Stimulated activated effector memory CD8-positive, alpha-beta T cell treated with anti-CD3 and anti-CD28 coated beads, Interleukin-12 subunit alpha, Interleukin-12 subunit beta, amount 100 ng/mL, for 72 hours (primary cell): Measurements from ENCODE around the gene TMEM213.

Experiments
- ATAC-seq: fragments of 150-1000 bp; cut with Tn5 transposase; 2 replicates; pipeline ENCODE4 v1.10.0; 2021
- DNase-seq, 2 donors: peaks; one replicate each; pipeline ENCODE4 v3.0.0; 2021 to 2022; ENCODE audit warnings: low spot score in 2 of 2
- H3K27ac Mint-ChIP-seq: one replicate; pipeline ENCODE4 v1.8.0; 2022; ENCODE audit warnings: mild to moderate bottlenecking, mixed read lengths
- H3K36me3 Mint-ChIP-seq: one replicate; pipeline ENCODE4 v1.8.0; 2022; ENCODE audit warnings: mild to moderate bottlenecking, mixed read lengths
- H3K4me1 Mint-ChIP-seq: one replicate; pipeline ENCODE4 v1.8.0; 2022; ENCODE audit warnings: mixed read lengths
- H3K4me3 Mint-ChIP-seq: one replicate; pipeline ENCODE4 v1.8.0; 2022; ENCODE audit warnings: mild to moderate bottlenecking, mixed read lengths
- H3K9me3 Mint-ChIP-seq: one replicate; pipeline ENCODE4 v1.8.0; 2022; ENCODE audit warnings: mixed read lengths

TMEM213 gene

DNA sequence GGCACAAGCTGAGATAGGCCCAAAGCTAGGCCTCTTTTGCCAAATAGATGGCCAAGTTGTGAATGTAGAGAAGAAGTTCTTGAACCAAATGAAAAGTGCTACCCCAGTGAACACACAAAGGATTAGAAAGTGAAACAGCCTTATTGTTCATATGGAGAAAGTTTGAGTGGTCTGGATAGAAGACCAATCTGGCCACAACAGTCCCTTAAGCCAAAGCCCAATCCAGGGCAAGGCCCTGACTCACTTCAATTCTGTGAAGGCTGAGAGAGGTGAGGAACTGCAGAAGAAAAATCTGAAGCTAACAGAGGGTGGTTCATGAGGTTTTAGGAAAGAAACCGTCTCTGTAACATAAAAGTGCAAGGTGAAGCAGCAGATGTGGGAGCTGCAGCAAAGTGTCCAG lies 18.9 kb downstream of the TMEM213 start:
- H3K4me1 Mint-ChIP-seq: no peaks in the 10 kb centered on the region
- H3K9me3 Mint-ChIP-seq: no peaks in the 10 kb centered on the region
- H3K36me3 Mint-ChIP-seq: no peaks in the 10 kb centered on the region
- ATAC-seq: peak; percentile 68
- H3K27ac Mint-ChIP-seq: no peak overlapping the region
- DNase-seq: no peak
- H3K4me3 Mint-ChIP-seq: no peak overlapping the region

DNA sequence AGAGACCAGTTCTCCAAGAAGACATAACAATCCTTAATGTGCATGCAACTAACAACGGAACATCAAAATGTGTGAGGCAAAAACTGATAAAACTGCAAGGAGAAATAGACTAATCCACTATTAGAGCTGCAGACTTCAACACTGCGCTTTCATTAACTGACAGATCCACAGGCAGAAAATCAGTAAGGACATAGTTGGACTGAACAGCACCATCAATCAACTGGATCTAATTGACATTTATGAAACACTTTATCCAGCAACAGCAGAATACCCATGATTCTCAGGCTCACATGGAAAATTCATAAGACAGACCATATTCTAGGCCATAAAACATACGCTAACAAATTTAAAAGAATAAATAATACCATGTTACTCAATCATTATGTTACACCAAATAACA lies 21.8 kb downstream of the TMEM213 start:
- Mint-ChIP-seq H3K9me3 (no peaks in the 10 kb centered on the region), H3K4me1 (no peaks in the 10 kb centered on the region), H3K4me3 (no peak overlapping the region), H3K27ac (no peak overlapping the region), H3K36me3 (no peaks in the 10 kb centered on the region)
- ATAC-seq (no peak), DNase-seq (no peak)

DNA sequence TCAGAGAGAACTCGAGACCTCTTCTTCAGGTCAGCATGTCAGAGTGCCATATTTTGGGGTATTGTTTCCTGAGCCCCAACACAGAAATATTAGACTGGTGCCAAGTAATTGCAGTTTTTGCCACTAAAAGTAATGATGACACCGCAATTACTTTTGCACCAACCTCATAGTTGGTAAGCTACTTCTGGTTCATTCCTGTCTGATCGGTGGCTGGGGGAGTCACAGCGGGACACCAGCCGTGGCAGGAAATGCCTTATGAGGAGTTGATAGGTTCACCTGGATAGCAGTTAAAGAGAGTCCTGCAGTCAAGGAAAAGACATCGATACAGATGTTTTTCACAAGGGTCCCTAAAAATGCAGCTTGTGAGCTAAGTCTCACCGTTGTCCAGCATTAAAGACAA lies 24.1 kb downstream of the TMEM213 start:
- peaks cover 6% of the 10 kb centered on the region for H3K4me1 Mint-ChIP-seq
- no peak for ATAC-seq
- no peak for DNase-seq
- H3K27ac Mint-ChIP-seq: no peak overlapping the region
- no peaks in the 10 kb centered on the region for H3K9me3 Mint-ChIP-seq
- no peak overlapping the region for H3K4me3 Mint-ChIP-seq
- no peaks in the 10 kb centered on the region for H3K36me3 Mint-ChIP-seq

GRCh38 chr7:138822867-138823535 lies 25.2 kb downstream of the TMEM213 start:
- Mint-ChIP-seq H3K27ac (no peak overlapping the region), H3K4me3 (no peak overlapping the region), H3K9me3 (no peaks in the 10 kb centered on the region)

DNA sequence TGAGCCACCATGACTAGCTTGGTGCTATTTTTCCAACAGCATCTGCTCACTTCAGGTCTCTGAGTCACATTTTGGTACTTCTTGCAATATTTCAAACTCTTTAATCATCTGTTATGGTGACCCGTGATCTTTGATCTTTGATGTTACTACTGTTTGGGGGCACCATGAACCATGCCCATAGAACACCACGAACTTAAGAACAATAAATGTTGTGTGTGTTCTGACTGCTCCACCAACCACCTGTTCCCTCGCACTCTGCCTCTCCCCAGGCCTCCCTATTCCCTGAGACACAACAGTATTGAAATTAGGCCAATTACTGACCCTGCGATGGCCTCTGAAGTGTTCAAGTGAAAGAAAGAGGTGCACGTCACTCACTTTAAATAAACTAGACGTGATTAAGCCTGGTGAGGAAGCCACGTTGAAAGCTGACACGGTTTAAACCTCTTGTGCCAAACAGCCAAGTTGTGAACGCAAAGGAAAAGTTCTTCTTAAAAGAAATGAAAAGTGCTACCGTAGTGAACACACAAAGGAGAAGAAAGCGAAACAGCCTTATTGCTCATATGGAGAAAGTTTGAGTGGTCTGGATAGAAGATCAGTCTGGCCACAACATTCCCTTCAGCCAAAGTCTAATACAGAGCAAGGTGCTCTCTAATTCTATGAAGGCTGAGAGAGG lies 27.4 kb downstream of the TMEM213 start:
- ATAC-seq: no peak
- Mint-ChIP-seq H3K9me3 (no peaks in the 10 kb centered on the region), H3K4me1 (peaks cover 6% of the 10 kb centered on the region), H3K4me3 (no peak overlapping the region), H3K36me3 (no peaks in the 10 kb centered on the region), H3K27ac (peak overlapping the region; percentile 11)
- no peak for DNase-seq

More at GRCh38 chr7:138822867-138823535, 25.2 kb downstream of the TMEM213 start:
- DNase-seq: no peak
- ATAC-seq: no peak
- peaks cover 6% of the 10 kb centered on the region for H3K4me1 Mint-ChIP-seq
- no peaks in the 10 kb centered on the region for H3K36me3 Mint-ChIP-seq

GRCh38 chr7:138828302-138828701 lies 30.5 kb downstream of the TMEM213 start:
- peaks cover 6% of the 10 kb centered on the region for H3K4me1 Mint-ChIP-seq
- no peaks in the 10 kb centered on the region for H3K9me3 Mint-ChIP-seq
- H3K36me3 Mint-ChIP-seq: no peaks in the 10 kb centered on the region
- no peak overlapping the region for H3K4me3 Mint-ChIP-seq
- ATAC-seq (no peak), DNase-seq (no peak)
- no peak overlapping the region for H3K27ac Mint-ChIP-seq

DNA sequence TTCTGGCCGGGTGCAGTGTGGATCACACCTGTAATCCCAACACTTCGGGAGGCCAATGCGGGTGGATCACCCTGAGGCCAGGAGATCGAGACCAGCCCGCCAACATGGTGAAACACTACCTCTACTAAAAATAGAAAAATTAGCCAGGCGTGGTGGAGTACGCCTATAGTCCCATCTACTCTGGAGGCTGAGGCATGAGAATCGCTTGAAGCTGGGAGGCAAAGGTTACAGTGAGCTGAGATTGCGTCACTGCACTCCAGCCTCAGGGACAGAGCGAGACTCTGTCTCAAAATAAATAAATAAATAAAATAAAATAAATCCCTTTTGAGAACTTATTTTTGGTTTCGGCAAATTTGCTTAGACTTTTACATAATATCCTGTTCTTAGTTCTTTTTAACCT lies 31.5 kb downstream of the TMEM213 start:
- Mint-ChIP-seq H3K9me3 (no peaks in the 10 kb centered on the region), H3K36me3 (no peaks in the 10 kb centered on the region), H3K4me3 (no peak overlapping the region), H3K4me1 (peaks cover 15% of the 10 kb centered on the region), H3K27ac (no peak overlapping the region)
- ATAC-seq (no peak), DNase-seq (no peak)

- DNase-seq (no peak), ATAC-seq (no peak)
- Mint-ChIP-seq H3K4me3 (no peak overlapping the region), H3K27ac (no peak overlapping the region), H3K36me3 (no peaks in the 10 kb centered on the region), H3K9me3 (no peaks in the 10 kb centered on the region), H3K4me1 (peaks cover 15% of the 10 kb centered on the region)
Measured at GRCh38 chr7:138832966-138833365, 35.2 kb downstream of the TMEM213 start.

GRCh38 chr7:138833596-138833995 lies 35.8 kb downstream of the TMEM213 start:
- Mint-ChIP-seq H3K4me1 (peaks cover 15% of the 10 kb centered on the region), H3K4me3 (no peak overlapping the region), H3K27ac (no peak overlapping the region), H3K9me3 (no peaks in the 10 kb centered on the region), H3K36me3 (no peaks in the 10 kb centered on the region)
- no peak for ATAC-seq
- DNase-seq: no peak

- DNase-seq (peak in 1 of 2 donors; percentile 70), ATAC-seq (peak; percentile 94)
Measured at GRCh38 chr7:138834583-138834982, 36.8 kb downstream of the TMEM213 start.

DNA sequence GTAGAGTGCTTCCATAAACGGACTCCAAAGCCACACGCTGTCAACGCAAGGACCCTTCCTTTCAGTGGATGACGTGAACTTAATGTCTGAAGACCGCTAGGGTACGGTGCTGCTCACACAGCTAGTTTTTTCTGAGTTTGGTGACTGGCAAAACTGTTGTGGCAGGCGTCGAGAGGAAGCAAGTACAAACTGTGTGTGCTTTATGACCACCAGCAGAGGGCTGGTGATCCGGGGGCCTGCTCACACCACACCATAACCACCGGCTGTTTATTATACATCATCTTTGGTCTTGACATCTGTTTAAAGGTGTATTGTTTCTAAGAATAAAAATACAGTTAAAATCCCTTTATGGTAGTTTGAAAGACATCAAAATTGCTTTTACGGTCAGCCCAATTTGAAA lies 37.3 kb downstream of the TMEM213 start:
- Mint-ChIP-seq H3K27ac (no peak overlapping the region), H3K4me3 (no peak overlapping the region), H3K36me3 (no peaks in the 10 kb centered on the region), H3K9me3 (no peaks in the 10 kb centered on the region), H3K4me1 (peaks cover 15% of the 10 kb centered on the region)
- DNase-seq (no peak), ATAC-seq (peak; percentile 29)

More at GRCh38 chr7:138834583-138834982, 36.8 kb downstream of the TMEM213 start:
- H3K4me1 Mint-ChIP-seq: peaks cover 15% of the 10 kb centered on the region
- no peak overlapping the region for H3K27ac Mint-ChIP-seq
- H3K4me3 Mint-ChIP-seq: no peak overlapping the region
- no peaks in the 10 kb centered on the region for H3K9me3 Mint-ChIP-seq
- H3K36me3 Mint-ChIP-seq: no peaks in the 10 kb centered on the region

DNA sequence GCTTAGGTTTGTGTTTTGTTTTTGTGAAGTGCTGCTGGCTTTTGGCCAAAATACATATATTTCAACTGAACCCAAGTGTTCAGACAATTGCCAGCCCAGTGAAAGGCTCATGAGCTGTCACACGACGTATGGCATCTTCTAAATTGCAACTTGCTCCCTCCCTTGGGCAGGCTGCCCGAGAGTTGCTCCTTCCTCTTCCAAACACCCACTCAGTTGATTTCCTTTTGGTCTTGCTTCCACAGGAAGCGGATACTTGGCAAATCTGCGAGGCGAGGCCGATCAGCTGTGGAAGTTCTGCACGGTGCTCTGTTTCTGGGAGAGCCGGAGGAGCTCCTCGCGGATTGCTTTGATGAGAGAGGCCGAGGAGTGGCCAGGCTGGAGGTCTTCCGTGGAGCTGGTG lies 39.8 kb downstream of the TMEM213 start:
- H3K36me3 Mint-ChIP-seq: no peaks in the 10 kb centered on the region
- DNase-seq: no peak
- no peak for ATAC-seq
- no peak overlapping the region for H3K4me3 Mint-ChIP-seq
- no peaks in the 10 kb centered on the region for H3K9me3 Mint-ChIP-seq
- H3K4me1 Mint-ChIP-seq: peaks cover 15% of the 10 kb centered on the region
- no peak overlapping the region for H3K27ac Mint-ChIP-seq

DNA sequence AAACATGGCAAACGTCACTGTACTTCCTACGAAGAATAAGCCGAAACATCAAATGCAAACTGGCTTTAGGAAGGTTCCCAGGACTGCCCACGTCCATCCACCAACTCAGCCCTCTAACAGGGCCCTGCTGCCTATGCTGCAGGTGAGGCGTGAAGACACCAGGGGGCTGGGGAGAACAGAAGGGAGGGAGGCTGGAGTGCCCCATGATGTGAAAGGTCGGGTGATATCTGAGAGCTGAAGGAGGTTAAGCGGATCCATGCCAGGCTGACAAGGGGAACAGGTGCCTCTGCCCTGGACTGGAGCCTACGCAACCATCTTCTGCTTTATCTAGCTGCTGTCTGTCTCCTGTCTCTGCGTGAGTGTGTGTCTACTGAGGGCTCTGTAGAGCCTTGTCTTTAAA lies 40.4 kb downstream of the TMEM213 start:
- DNase-seq (no peak), ATAC-seq (no peak)
- Mint-ChIP-seq H3K9me3 (no peaks in the 10 kb centered on the region), H3K27ac (no peak overlapping the region), H3K4me1 (peaks cover 15% of the 10 kb centered on the region), H3K4me3 (no peak overlapping the region), H3K36me3 (no peaks in the 10 kb centered on the region)

DNA sequence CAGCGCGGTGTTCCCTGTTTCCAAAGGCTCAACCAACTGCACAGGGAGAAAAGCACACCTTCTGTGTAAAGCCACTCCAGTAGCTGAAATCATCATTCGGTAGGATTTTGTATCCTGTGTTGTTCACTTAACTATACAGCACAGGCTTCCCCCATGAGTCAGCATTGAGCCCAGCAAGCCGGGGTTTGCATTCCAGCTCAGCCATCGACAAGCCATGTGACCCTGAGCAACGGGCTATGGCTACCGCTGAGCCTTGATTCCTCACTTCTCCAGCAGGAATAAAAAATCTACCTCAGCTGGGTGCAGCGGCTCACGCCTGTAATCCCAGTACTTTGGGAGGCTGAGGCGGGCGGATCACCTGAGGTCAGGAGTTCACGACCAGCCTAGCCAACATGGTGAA lies 44.3 kb downstream of the TMEM213 start:
- DNase-seq: no peak
- ATAC-seq: no peak
- H3K9me3 Mint-ChIP-seq: no peaks in the 10 kb centered on the region
- no peak overlapping the region for H3K4me3 Mint-ChIP-seq
- H3K36me3 Mint-ChIP-seq: no peaks in the 10 kb centered on the region
- H3K27ac Mint-ChIP-seq: no peak overlapping the region
- H3K4me1 Mint-ChIP-seq: no peaks in the 10 kb centered on the region

GRCh38 chr7:138843632-138844580 lies 46.1 kb downstream of the TMEM213 start:
- Mint-ChIP-seq H3K9me3 (no peaks in the 10 kb centered on the region), H3K4me3 (no peak overlapping the region), H3K27ac (no peak overlapping the region), H3K4me1 (no peaks in the 10 kb centered on the region), H3K36me3 (no peaks in the 10 kb centered on the region)
- ATAC-seq (no peak), DNase-seq (no peak)
